Measurements from ENCODE around the gene IL17F.
A peak's percentile ranks its signal among the peaks of the same experiment; 100 is the strongest.

IL17F gene

GRCh38 chr6:52213127-52213526 is 31.2 kb downstream of the IL17F start:
- Histone ChIP-seq H3K9me3 (no peaks in the 10 kb centered on the region), H3K27me3 (no peaks in the 10 kb centered on the region; the same call in none of the 2 replicates), H3K4me1 (no peaks in the 10 kb centered on the region), H3K36me3 (no peaks in the 10 kb centered on the region), H3K4me3 (ENCODE audit: low read depth, low read length) (no peak overlapping the region)
- no peak for DNase-seq
- no peak for TF ChIP-seq CTCF (IDR thresholded peaks at IDR 0.05; ENCODE audit: low read depth, low read length)

DNA sequence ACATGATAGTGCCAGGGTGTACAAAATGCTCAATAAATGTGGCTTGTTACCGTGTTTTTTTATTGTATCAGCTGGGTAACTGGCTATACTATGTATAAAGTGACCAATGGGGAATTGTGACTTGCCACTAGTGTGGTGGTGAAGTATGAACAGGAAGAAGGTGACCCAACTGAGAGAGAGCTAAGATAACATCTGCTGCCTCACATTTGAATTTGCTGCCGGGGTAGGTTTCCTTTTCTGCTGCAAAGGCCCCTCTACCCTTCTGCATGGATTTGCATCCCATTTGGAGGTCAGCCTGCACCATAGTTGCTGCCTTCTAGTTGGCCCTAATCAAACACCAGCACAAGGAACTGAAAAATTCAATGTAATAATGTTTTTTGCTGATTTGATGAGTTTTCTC is 34.1 kb downstream of the IL17F start:
- no peaks in the 10 kb centered on the region for H3K4me1 ChIP-seq
- H3K36me3 ChIP-seq: no peaks in the 10 kb centered on the region
- H3K27me3 ChIP-seq: no peaks in the 10 kb centered on the region; the same call in none of the 2 replicates
- no peak overlapping the region for H3K4me3 ChIP-seq (ENCODE audit: low read depth, low read length)
- no peaks in the 10 kb centered on the region for H3K9me3 ChIP-seq
- TF ChIP-seq CTCF (IDR thresholded peaks at IDR 0.05; ENCODE audit: low read depth, low read length): no peak
- DNase-seq: no peak

DNA sequence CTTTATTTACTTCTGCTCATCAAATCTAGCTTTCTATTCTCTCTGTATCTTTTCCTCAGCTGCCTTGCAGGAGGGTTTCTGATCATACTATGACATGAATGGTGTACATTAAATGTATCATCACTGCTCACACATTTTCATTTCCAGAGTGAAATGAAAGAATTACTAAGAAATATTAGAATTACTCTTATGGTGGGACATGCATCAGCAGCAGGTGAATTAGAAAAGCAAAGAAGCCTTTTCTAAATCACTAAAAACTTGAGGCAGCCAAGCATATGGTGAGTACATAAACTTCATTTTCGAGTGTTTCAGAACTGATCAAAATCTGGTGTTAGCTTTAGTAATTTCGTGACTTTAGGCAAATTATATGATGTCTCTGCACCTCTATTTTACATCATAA is 34.5 kb downstream of the IL17F start:
- no peak overlapping the region for H3K4me3 ChIP-seq (ENCODE audit: low read depth, low read length)
- H3K4me1 ChIP-seq: no peaks in the 10 kb centered on the region
- no peak for TF ChIP-seq CTCF (IDR thresholded peaks at IDR 0.05; ENCODE audit: low read depth, low read length)
- no peaks in the 10 kb centered on the region for H3K9me3 ChIP-seq
- H3K36me3 ChIP-seq: no peaks in the 10 kb centered on the region
- no peaks in the 10 kb centered on the region; the same call in none of the 2 replicates for H3K27me3 ChIP-seq
- DNase-seq: no peak

DNA sequence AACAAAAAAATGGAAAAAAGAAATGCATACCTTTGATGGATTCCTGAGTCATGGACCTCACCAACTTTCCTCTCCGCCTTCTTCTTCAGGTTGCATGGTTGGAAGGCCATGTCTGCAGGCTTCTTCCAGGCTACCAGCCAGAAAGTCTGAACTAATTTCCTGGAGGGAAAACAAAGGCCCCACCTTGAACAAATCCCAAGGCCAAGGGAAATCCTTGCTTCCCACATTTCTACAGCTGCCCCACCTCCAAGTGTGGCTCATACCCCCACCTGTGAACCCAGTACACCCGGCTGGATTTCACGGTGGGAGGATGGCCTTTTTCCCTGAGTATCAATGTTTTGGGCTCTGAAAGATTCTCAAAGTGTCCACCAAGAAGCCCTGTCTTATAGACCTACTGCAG is 35.7 kb downstream of the IL17F start:
- Histone ChIP-seq H3K27me3 (no peaks in the 10 kb centered on the region; the same call in none of the 2 replicates), H3K9me3 (no peaks in the 10 kb centered on the region), H3K4me1 (no peaks in the 10 kb centered on the region), H3K36me3 (no peaks in the 10 kb centered on the region), H3K4me3 (ENCODE audit: low read depth, low read length) (no peak overlapping the region)
- TF ChIP-seq CTCF (IDR thresholded peaks at IDR 0.05; ENCODE audit: low read depth, low read length): no peak
- DNase-seq: no peak

GRCh38 chr6:52207066-52207465 is 37.2 kb downstream of the IL17F start:
- no peaks in the 10 kb centered on the region for H3K9me3 ChIP-seq
- TF ChIP-seq CTCF (IDR thresholded peaks at IDR 0.05; ENCODE audit: low read depth, low read length): peak; percentile 38
- H3K36me3 ChIP-seq: no peaks in the 10 kb centered on the region
- H3K4me3 ChIP-seq (ENCODE audit: low read depth, low read length): no peak overlapping the region
- no peaks in the 10 kb centered on the region; the same call in none of the 2 replicates for H3K27me3 ChIP-seq
- no peak for DNase-seq
- H3K4me1 ChIP-seq: no peaks in the 10 kb centered on the region

DNA sequence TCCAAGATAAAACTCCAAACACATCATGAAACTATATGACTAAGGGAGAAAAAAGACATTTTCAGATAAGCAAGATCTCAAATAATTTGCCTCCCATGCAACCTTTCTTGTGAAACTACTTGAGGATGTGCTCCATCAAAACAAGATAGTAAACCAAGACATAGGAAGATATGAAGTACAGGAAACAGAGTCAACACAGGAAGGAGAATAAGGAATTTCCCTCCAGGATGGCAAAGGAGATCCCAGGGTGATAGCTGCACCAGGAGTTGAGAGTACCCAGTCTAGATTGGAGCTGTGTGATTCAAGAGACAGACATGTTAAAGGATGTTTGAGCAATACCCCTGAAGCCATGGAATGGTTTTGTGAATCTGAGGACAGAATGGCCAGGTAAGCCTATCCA is 42.8 kb downstream of the IL17F start:
- DNase-seq: no peak
- Histone ChIP-seq H3K4me1 (no peaks in the 10 kb centered on the region), H3K4me3 (ENCODE audit: low read depth, low read length) (no peak overlapping the region), H3K9me3 (no peaks in the 10 kb centered on the region; the same call in 1 of the 2 replicates), H3K27me3 (no peaks in the 10 kb centered on the region; the same call in 1 of the 2 replicates), H3K36me3 (no peaks in the 10 kb centered on the region)
- no peak for TF ChIP-seq CTCF (IDR thresholded peaks at IDR 0.05; ENCODE audit: low read depth, low read length)

Data from BE2C (cell line).